Measurements from ENCODE around the gene NOS2.
"Not testable (repeated sequence)": the region's sequence is repeated elsewhere in the genome, so short reads cannot be mapped to it uniquely, and the experiment has no call there.

The NOS2 gene

GRCh38 chr17:27756467-27757371, 43.6 kb downstream of the NOS2 start:
- peak in 1 of 2 donors; percentile 20 for DNase-seq (ENCODE audit: low read depth in 1 of 2, low spot score in 1 of 2)

DNA sequence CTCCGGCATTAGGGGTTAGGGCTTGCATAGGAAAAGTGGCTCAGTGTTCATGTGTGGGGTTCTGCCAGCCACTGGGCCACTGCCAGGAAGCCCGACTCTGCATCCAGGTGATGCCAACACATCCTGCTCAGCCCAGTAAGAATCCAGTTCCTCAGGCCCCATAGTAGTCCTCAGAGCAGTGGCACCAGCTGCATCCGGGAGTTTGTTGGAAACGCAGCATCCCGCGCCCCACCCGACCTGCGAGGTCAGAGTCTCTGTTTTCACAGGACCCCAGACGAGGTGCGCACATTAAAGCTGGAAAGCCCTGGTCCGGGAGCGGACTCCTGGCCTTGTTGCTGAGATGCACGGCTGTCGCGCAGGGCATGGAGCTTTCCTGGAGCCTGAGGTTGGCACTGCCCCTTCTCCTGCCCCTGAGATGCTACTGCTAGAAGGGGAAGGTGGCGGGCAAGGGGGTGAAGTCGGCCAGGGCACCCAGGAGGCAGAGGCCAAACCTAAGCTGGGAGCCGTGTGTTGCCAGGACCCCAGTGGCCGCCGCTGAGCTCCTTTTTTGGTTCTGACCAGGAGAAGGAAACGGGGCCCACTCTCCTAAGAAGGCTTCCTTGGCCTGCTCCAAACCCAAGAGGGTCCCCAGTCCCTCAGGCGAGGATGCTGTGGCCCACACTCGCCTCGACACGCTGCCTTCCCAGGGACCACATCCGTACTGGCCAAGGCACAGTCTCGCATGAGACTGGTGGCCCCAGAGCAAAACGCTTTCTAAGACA, 44.4 kb downstream of the NOS2 start:
- no peak for DNase-seq (ENCODE audit: low read depth in 1 of 2, low spot score in 1 of 2)

- DNase-seq (ENCODE audit: low read depth in 1 of 2, low spot score in 1 of 2) = no peak
Measured at GRCh38 chr17:27754549-27754948, 45.8 kb downstream of the NOS2 start.

DNA sequence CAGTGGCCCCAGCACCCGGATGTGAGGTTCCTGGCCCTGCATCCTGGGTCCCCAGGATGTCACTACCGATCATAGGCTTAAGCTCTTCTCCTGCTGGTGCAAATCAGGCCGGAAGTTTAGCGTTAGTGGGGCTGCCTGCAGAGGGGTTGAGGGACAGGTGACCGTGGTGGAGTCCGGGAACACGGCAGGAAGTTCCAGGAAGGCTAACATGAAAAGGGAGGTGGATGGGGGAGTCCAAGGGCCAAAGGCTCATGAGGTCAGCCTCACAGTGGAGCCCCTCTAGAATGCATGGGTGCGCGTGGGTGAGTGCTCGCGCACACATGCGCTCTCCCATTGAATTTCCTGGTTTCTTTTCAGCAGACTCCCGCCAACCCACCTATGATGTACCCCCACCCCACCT, 46.6 kb downstream of the NOS2 start:
- DNase-seq (ENCODE audit: low read depth in 1 of 2, low spot score in 1 of 2) = not testable (repeated sequence)

GRCh38 chr17:27752831-27753619, 47.3 kb downstream of the NOS2 start:
- not testable (repeated sequence) for DNase-seq (ENCODE audit: low read depth in 1 of 2, low spot score in 1 of 2)

- no peak for DNase-seq (ENCODE audit: low read depth in 1 of 2, low spot score in 1 of 2)
Measured at GRCh38 chr17:27751622-27752490, 48.5 kb downstream of the NOS2 start.

- no peak for DNase-seq (ENCODE audit: low read depth in 1 of 2, low spot score in 1 of 2)
Measured at GRCh38 chr17:27751166-27751565, 49.2 kb downstream of the NOS2 start.

- not testable (repeated sequence) for DNase-seq (ENCODE audit: low read depth in 1 of 2, low spot score in 1 of 2)
Measured at GRCh38 chr17:27749562-27750150, 50.7 kb downstream of the NOS2 start.

DNA sequence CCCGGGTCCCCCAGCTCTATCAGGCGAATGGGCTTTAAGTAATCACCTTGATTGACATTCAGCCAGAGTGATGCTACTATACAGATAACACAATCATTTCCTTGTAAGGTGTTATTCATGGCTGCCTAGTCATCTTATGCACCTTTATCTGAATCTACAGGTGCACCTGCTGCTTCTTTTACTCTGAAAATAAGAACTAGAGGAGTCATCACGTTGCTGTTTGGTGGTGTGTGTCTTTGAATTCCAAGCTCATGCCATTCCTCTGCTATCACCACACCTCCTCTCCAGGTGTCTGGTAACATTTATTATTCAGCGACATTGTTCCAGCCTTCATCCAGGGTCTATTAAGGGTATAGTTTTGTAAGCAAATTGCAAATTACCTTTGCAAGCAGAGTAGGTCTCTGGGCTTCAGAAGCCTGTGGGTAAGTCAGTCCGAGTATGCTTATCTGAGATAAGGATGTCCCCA, 51.9 kb downstream of the NOS2 start:
- DNase-seq (ENCODE audit: low read depth in 1 of 2, low spot score in 1 of 2) = no peak

DNA sequence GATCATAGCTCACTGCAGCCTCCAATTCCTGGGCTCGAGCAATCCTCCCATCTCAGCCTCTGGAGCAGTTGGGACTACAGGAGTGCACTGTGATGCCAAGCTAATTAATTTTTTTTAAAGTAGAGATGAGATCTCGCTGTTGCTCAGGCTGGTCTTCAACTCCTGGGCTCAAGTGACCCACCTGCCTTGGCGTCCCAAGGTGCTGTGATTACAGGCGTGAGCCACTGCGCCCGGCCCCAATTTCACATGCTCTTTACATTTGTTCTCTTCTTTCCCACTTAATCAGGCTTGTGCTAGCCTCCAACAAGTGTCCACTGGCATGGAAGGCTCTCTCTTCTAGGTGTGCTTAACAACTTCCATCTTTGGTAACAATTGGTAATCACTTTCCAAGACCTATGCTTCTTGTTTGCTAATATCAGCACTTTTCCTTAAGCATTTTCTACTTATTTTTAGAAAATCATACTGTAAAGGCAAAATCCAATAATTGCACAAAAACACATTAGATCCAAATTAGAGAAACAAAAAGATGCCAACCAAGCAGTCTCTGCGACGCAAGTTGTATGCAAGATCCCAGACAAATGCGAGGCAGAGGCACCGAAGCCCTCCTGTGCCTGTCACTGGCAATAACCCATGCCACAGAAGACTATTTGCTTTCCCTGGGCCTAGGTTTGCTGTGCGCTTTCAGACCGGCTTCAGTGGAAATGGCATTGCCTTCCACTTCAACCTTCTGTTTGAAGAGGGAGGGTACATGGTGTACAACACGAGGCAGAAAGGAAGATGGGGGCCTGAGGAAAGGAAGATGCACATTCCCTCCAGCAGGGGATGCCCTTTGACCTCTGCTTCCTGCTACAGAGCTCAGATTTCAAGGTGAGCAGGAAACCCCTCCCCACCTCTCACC, 52.6 kb downstream of the NOS2 start:
- DNase-seq (ENCODE audit: low read depth in 1 of 2, low spot score in 1 of 2) = no peak

DNA sequence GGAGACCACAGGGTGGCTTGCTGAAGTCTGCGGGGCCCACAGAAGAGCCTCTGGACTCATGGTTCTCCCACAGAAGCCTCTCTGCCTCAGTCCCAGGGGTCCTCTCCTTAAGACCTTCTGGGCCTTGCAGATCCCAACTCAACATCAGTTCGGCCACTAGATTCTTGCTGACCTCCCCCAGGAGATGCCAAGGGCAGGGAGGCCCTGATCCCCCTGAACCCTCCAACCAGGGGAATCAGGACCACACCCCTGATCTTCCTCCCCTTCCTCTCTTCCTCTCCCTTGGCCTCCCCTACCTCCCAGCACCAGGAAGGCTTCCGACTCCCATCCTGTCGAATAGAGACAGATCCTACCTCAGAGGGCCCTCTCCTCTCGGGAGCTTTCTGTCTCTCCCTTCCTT, 53.4 kb downstream of the NOS2 start:
- no peak for DNase-seq (ENCODE audit: low read depth in 1 of 2, low spot score in 1 of 2)

GRCh38 chr17:27746320-27746719, 54.0 kb downstream of the NOS2 start:
- DNase-seq (ENCODE audit: low read depth in 1 of 2, low spot score in 1 of 2) = not testable (repeated sequence)

DNA sequence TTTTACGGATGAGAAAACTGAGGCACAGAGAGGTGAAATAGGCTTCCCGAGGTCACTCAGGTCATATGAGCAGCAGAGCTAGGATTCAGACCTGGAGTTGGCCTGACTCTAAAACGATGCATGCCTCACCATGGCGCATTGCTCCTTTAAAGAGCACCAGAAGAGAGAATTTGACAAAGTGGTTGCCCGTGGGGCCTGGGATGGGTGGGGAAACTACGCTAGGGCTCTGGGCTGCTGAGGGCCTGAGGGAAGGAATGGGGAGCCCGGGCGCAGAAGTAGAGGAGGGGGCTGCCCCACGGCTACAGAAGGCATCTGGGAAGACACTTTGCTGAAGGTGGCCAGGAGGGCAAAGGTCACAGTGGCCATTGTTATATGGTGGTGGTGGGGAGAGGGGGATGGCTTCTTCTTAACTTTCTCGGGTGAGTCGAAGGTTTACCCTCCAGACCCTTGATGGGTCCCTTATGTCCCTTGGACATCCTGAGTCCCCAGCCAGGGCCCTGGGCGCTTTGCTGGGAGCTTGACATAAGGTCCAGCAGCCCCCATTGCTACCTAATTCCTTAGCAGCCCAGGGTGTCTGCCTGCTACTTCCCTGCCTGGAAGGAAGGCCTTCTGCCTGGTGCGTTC, 55.0 kb downstream of the NOS2 start:
- DNase-seq (ENCODE audit: low read depth in 1 of 2, low spot score in 1 of 2) = not testable (repeated sequence)

GRCh38 chr17:27743281-27743885, 56.9 kb downstream of the NOS2 start:
- DNase-seq (ENCODE audit: low read depth in 1 of 2, low spot score in 1 of 2) = no peak

DNA sequence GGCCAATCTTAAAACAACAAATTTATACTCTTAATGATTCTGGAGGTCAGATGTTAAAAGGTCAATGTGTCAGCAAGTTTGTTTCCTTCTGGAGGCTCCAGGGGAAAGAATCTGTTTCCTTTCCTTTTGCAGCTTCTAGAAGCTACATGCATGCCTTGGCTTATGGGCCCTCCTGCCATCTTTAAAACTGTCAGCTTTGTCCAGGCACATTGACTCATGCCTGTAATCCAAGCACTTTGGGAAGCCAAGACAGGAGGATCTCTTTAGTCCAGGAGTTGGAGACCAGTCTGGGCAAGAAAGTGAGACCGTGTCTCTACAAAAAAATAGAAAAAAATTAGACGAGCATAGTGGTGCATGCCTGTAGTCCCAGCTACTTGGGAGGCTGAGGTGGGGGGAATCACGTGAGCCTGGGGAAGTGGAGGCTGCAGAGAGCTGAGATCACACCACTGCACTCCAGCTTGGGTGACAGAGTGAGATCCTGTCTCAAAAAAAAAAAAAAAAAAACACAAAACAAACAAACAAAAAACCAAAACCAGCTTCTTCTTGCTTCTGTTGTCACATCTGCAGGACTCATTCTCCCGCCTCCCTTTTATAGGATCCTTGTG, 58.3 kb downstream of the NOS2 start:
- DNase-seq (ENCODE audit: low read depth in 1 of 2, low spot score in 1 of 2) = no peak

DNA sequence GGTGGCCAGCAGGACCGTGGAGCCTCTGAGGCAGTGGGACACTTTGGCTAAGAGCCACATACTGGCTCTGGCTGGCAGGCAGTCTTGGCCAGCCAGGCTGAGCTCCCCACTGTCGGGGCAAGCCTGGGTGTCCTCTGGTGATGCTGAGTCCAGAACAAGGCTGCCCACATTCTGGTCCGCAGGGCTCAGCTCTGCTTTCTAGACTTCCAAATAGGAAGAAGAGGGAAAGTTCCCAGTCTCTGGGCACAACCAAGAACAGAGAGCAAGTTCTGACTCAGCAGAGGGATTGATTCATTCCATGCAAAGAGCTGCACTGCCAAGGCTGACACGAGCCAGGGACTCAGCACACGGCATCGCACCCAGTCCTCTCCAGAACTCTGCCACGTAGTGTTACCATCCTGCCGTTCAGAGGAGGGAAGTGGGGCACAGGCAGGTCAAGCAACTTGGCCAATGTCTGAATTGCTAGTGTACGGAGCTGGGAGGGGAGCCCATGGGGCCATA, 58.9 kb downstream of the NOS2 start:
- DNase-seq (ENCODE audit: low read depth in 1 of 2, low spot score in 1 of 2) = no peak

DNA sequence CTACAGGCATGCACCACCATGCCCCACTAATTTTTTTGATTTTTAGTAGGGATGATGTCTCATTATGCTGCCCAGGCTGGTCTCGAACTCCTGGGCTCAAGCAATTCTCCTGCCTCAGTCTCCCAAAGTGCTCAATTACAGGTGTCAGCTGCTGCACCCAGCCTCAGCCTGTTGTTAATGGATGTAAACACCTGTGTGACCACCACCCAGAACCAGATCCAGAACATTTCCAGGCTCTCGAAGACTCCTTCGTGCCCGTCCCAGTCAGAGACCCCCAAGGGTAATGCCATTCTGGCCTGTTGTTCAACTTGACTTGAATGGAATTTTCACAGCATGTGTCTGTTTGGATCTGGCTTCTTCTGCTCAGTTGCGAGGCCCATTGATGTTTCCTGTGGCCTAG, 59.8 kb downstream of the NOS2 start:
- not testable (repeated sequence) for DNase-seq (ENCODE audit: low read depth in 1 of 2, low spot score in 1 of 2)

All from activated T-helper 1 cell treated with anti-CD3 and anti-CD28 coated beads, Interleukin-2, amount 50 U/mL, for 16 hours (primary cell).